Stimulated activated CD4-positive, alpha-beta T cell treated with anti-CD3 and anti-CD28 coated beads, Interleukin-4, amount 100 ng/mL, for 24 hours (primary cell): Measurements from ENCODE around the gene C1orf146.
"Not testable (repeated sequence)": the region's sequence is repeated elsewhere in the genome, so short reads cannot be mapped to it uniquely, and the experiment has no call there.

Experiments
- DNase-seq: peaks from one replicate; pipeline ENCODE4 v3.0.0-alpha.2; 2020

The C1orf146 gene

GRCh38 chr1:92276082-92276481, 58.4 kb downstream of the C1orf146 start:
- no peak for DNase-seq

GRCh38 chr1:92277105-92277723, 59.5 kb downstream of the C1orf146 start:
- DNase-seq: no peak

- not testable (repeated sequence) for DNase-seq
These were observed 62.1 kb downstream of the C1orf146 start for GRCh38 chr1:92279781-92280180.

DNA sequence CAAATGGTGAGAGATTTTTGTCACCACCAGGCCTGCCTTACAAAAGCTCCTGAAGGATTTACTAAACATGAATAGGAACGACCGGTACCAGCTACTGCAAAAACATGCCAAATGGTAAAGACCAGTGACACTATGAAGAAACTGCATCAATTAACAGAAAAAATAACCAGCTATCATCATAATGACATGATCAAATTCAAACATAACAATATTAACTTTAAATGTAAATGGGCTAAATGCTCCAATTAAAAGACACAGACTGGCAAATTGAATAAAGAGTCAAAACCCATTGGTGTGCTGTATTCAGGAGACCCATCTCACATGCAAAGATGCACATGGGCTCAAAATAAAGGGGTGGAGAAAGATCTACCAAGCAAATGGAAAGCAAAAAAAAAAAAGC, 63.7 kb downstream of the C1orf146 start:
- not testable (repeated sequence) for DNase-seq

DNA sequence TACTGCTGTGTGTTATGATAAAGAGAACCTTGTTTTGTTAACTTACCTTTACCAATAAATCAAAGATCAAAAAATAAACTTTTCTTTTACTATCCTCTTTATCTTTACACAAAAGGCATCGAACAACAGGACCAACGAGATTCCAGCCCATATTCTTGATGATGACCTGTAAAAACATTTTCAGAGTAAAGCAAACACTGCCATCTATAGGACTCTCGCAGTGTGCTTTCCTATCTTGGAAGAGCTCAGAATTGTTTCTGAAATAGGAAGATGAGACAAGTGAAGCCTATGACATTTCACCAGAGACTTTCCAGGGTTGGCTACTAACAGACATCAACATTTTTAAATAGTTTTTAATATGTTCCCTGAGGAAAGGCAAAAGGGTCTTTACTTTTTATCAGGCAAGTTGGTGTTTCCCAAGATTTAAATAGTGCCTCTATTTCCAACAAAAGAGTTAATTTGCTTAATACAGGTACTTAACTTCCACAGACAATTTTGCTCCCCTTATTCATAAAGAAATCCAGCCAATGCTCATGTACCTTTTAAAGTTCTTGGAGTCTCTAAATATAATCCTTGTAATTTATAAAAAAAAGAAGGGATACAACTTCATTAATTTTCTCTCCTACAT, 73.8 kb downstream of the C1orf146 start:
- DNase-seq: no peak
